SK-N-SH (cell line): ENCODE measurements around the gene SARS2. TPM values are rescaled to one million over a fixed set of nuclear protein-coding genes. Genes with fewer than 3 reads are reported as not detected.

Experiments
- CTCF ChIA-PET: fragments of 300-600, 350-600 bp; formaldehyde crosslinking; extraction: SDS; loops from one replicate; lab custom pipeline; 2021; lab: Yijun Ruan, JAX
- POLR2A ChIA-PET: fragments of 350-600 bp; sonication (Branson Sonifier 250); formaldehyde crosslinking; extraction: SDS; loops from one replicate; lab custom pipeline; 2020; ENCODE audit warnings: antibody characterized with exemption, inconsistent platforms; lab: Yijun Ruan, JAX
- DNase-seq: peaks from one replicate; pipeline ENCODE4 v3.0.0; 2012
- H2AFZ ChIP-seq: fragments of 200-600 bp; sonication (generic); 2 replicates; pipeline ENCODE4 v1.8.1; 2016; ENCODE audit warnings: antibody characterized with exemption, mild to moderate bottlenecking, low read depth
- H3F3A ChIP-seq: fragments of 200-600 bp; sonication (generic); replicated peaks from 2 replicates; pipeline ENCODE3; 2016; ENCODE audit warnings: antibody characterized with exemption, mild to moderate bottlenecking; ENCODE audit not compliant: insufficient read depth
- H3K27ac ChIP-seq, 2 experiments: fragments of 200-500 bp in 1 of 2; fragments of 200-600 bp in 1 of 2; sonication (Bioruptor generic) in 1 of 2; sonication (generic), shearing (Covaris generic) in 1 of 2; 2 replicates each; pipeline versions ENCODE4 v1.5.1 to v1.6.1; 2014 to 2016; ENCODE audit warnings: low read depth in 2 of 2, inconsistent platforms in 1 of 2, low read length in 1 of 2, mild to moderate bottlenecking in 1 of 2, mixed read lengths in 1 of 2
- H3K27me3 ChIP-seq: fragments of 200-600 bp; sonication (generic), shearing (Covaris generic); 2 replicates; pipeline ENCODE4 v1.6.1; 2016; ENCODE audit warnings: mixed run types; ENCODE audit not compliant: insufficient read depth
- H3K36me3 ChIP-seq, 2 experiments: fragments of 200-500 bp in 1 of 2; fragments of 200-600 bp in 1 of 2; sonication (Bioruptor generic) in 1 of 2; sonication (generic) in 1 of 2; replicated peaks in 1 of 2; 2 replicates each; pipeline versions ENCODE3 to v1.5.1; 2014 to 2016; ENCODE audit warnings: low read length in 1 of 2, mild to moderate bottlenecking in 1 of 2; ENCODE audit not compliant: insufficient read depth in 2 of 2, control insufficient read depth in 1 of 2
- H3K4me1 ChIP-seq, 2 experiments: fragments of 200-500 bp in 1 of 2; fragments of 200-600 bp in 1 of 2; sonication (Bioruptor generic) in 1 of 2; sonication (generic), shearing (Covaris generic) in 1 of 2; 2 replicates each; pipeline versions ENCODE4 v1.5.1 to v1.6.1; 2014 to 2016; ENCODE audit warnings: low read depth in 1 of 2, low read length in 1 of 2, mixed run types in 1 of 2; ENCODE audit not compliant: insufficient read depth in 2 of 2, control insufficient read depth in 1 of 2
- H3K4me2 ChIP-seq: fragments of 200-600 bp; sonication (generic), shearing (Covaris generic); 2 replicates; pipeline ENCODE4 v1.6.1; 2017; ENCODE audit warnings: mixed run types
- H3K4me3 ChIP-seq, 2 experiments: fragments of 200-500 bp in 1 of 2; fragments of 200-600 bp in 1 of 2; sonication (Bioruptor generic) in 1 of 2; sonication (generic), shearing (Covaris generic) in 1 of 2; 2 replicates each; pipeline versions ENCODE4 v1.5.1 to v1.8.1; 2014 to 2016; ENCODE audit warnings: low read depth in 2 of 2, inconsistent platforms in 1 of 2, low read length in 1 of 2, mild to moderate bottlenecking in 1 of 2, mixed read lengths in 1 of 2, moderate library complexity in 1 of 2
- H3K79me2 ChIP-seq: fragments of 200-600 bp; sonication (generic); 2 replicates; pipeline ENCODE4 v1.8.1; 2017; ENCODE audit warnings: mild to moderate bottlenecking; ENCODE audit not compliant: insufficient read depth
- H3K9ac ChIP-seq: fragments of 200-600 bp; sonication (generic); 2 replicates; pipeline ENCODE4 v1.6.1; 2017; ENCODE audit warnings: mixed run types
- H3K9me2 ChIP-seq: fragments of 200-600 bp; sonication (generic); 2 replicates; pipeline ENCODE4 v1.6.1; 2017; ENCODE audit warnings: mixed run types
- H3K9me3 ChIP-seq: fragments of 200-600 bp; sonication (generic); 2 replicates; pipeline ENCODE4 v1.6.1; 2017; ENCODE audit warnings: mixed run types, mild to moderate bottlenecking, moderate library complexity
- H4K20me1 ChIP-seq: fragments of 200-600 bp; sonication (generic); 2 replicates; pipeline ENCODE4 v1.6.1; 2017; ENCODE audit warnings: mild to moderate bottlenecking, mixed run types; ENCODE audit not compliant: insufficient read depth
- CHD2 ChIP-seq: fragments of 150-350 bp; IDR thresholded peaks from 2 replicates; pipeline ENCODE4 v1.6.1; 2018; ENCODE audit warnings: low read length; ENCODE audit not compliant: partially characterized antibody
- ELF1 ChIP-seq: IDR thresholded peaks from 2 replicates; pipeline ENCODE4 v1.4.0; 2012
- IRF3 ChIP-seq: fragments of 150-350 bp; IDR thresholded peaks from 2 replicates; pipeline ENCODE4 v1.6.1; 2016; ENCODE audit warnings: mild to moderate bottlenecking, low read depth, low read length
- MXI1 ChIP-seq: IDR thresholded peaks from 2 replicates; pipeline ENCODE4 v1.6.1; 2012; ENCODE audit warnings: mild to moderate bottlenecking, low read depth, low read length, improper control_type of control experiment
- NRF1 ChIP-seq: IDR thresholded peaks from 2 replicates; pipeline ENCODE4 v1.6.1; 2012; ENCODE audit warnings: low read depth, mild to moderate bottlenecking, low read length
- PBX3 ChIP-seq: IDR thresholded peaks from 2 replicates; pipeline ENCODE4; 2012
- RFX5 ChIP-seq: IDR thresholded peaks from 2 replicates; pipeline ENCODE4 v1.6.1; 2012; ENCODE audit warnings: mild to moderate bottlenecking, improper control_type of control experiment, low read length
- TAF1 ChIP-seq: IDR thresholded peaks from 2 replicates; pipeline ENCODE4 v1.6.1; 2012; ENCODE audit warnings: low read depth, mild to moderate bottlenecking, low read length, moderate library complexity, borderline replicate concordance
- TCF12 ChIP-seq: IDR thresholded peaks from 2 replicates; pipeline ENCODE4 v1.4.0; 2012
- USF2 ChIP-seq: fragments of 150-350 bp; IDR thresholded peaks from 2 replicates; pipeline ENCODE4 v1.6.1; 2017; ENCODE audit warnings: antibody characterized with exemption, low read length, low read depth, borderline replicate concordance
- YY1 ChIP-seq: IDR thresholded peaks from 2 replicates; pipeline ENCODE4 v1.4.0; 2012; ENCODE audit warnings: low read depth, mild to moderate bottlenecking
- ZBTB33 ChIP-seq: IDR thresholded peaks from 2 replicates; pipeline ENCODE4 v1.4.0; 2012; ENCODE audit warnings: low read depth, borderline replicate concordance
- WGBS: methylation state at CpG from one replicate; pipeline ENCODE4 v1.1.6; 2017; ENCODE audit warnings: low lambda C conversion rate; 5-methylcytosine and 5-hydroxymethylcytosine counted together
- polyA plus RNA-seq, 3 experiments: library from polyadenylated mRNA; depleted of rRNA; stranded (reverse); fragments of >200 nt; gene quantifications; 2 replicates each; pipeline ENCODE4 v1.2.3, GENCODE V29; 2012

SARS2 gene
- polyA plus RNA-seq, 1 of the 3 experiments (the other 2 are of a cell fraction) = 36.5 TPM

GRCh38 chr19:38900743-38901190 lies 29.8 kb downstream of the SARS2 start (continued):
- TF ChIP-seq ELF1 = no peak
- TF ChIP-seq YY1 = no peak

- ChIA-PET POLR2A (interaction anchor here (1.6 kb wide), 1 partner anchor 37 kb away, joined by 3 read pairs; no protein-coding TSS in a partner anchor), CTCF (interaction anchor here (0.8 to 2.8 kb wide), 10 partner anchors 13 to 495 kb away, joined by 3 to 19 read pairs (median 3); partner anchors contain the start of genes MRPS12, RINL and SARS2)
These were observed 30.3 kb downstream of the SARS2 start for GRCh38 chr19:38900202-38900629.

GRCh38 chr19:38899447-38900201 lies 30.9 kb downstream of the SARS2 start, which contains the start of the genes NFKBIB and SIRT2:
Gene NFKBIB (plus strand): TSS chr19:38899969. CDS start chr19:38900033, 64 bp downstream.
Gene SIRT2 (minus strand): TSS chr19:38899618. CDS start chr19:38899521, 97 bp downstream.
- no peaks in the 10 kb centered on the region for H4K20me1 ChIP-seq
- H3K36me3 ChIP-seq = no peaks in the 10 kb centered on the region
- peak within 1 kb of the TSS; percentile 66 to 92 for H3K4me3 ChIP-seq
- H3K9ac ChIP-seq = peak within 1 kb of the TSS; percentile 81
- peak; percentile 98 for DNase-seq
- peak within 1 kb of the TSS; percentile 95 for H3K4me2 ChIP-seq
- peak within 1 kb of the TSS; percentile 51 to 77 for H3K27ac ChIP-seq
- CTCF ChIA-PET = interaction anchor here (0.8 to 2.8 kb wide), 8 partner anchors 12 to 33 kb away, joined by 3 to 19 read pairs (median 4); partner anchors contain the start of genes MRPS12, RINL and SARS2
- peaks cover 43% of the 10 kb centered on the region for H3K79me2 ChIP-seq
- H3K27me3 ChIP-seq = no peaks in the 10 kb centered on the region
- H3K9me2 ChIP-seq = no peaks in the 10 kb centered on the region
- H3K9me3 ChIP-seq = no peaks in the 10 kb centered on the region
- H2AFZ ChIP-seq = peak within 1 kb of the TSS; percentile 95
- POLR2A ChIA-PET = interaction anchor here (1.6 kb wide), 1 partner anchor 37 kb away, joined by 3 read pairs; no protein-coding TSS in a partner anchor
- H3K4me1 ChIP-seq = peaks cover 0 to 9% of the 10 kb centered on the region in 2 experiments; a peak in 2 of 4 replicates
- WGBS = 1% methylated on average over 35 of the region's 64 CpGs
- H3F3A ChIP-seq = peaks cover 4% of the 10 kb centered on the region
- TF ChIP-seq PBX3 = 0 out of 2 replicates have a peak, but pooled peaks have one; percentile 20
- TF ChIP-seq NRF1 = peak; percentile 38; the same call in 1 of the 2 replicates
- TF ChIP-seq MXI1 = peak; percentile 63
- peak; percentile 96 for TF ChIP-seq CHD2
- TF ChIP-seq YY1 = peak; percentile 97
- no peak for TF ChIP-seq TAF1
- peak; percentile 64; the same call in 1 of the 2 replicates for TF ChIP-seq ZBTB33
- peak; percentile 54; the same call in 1 of the 2 replicates for TF ChIP-seq RFX5
- TF ChIP-seq IRF3 = peak; percentile 82
- TF ChIP-seq TCF12 = 0 out of 2 replicates have a peak, but pooled peaks have one; percentile 10
- TF ChIP-seq USF2 = no peak

More at GRCh38 chr19:38900202-38900629, 30.3 kb downstream of the SARS2 start:
- Histone ChIP-seq H3K27ac (peak overlapping the region; percentile 51 to 77), H3K4me3 (peak overlapping the region; percentile 66 to 92), H3F3A (peaks cover 4% of the 10 kb centered on the region), H4K20me1 (no peaks in the 10 kb centered on the region), H3K79me2 (peaks cover 43% of the 10 kb centered on the region), H3K27me3 (no peaks in the 10 kb centered on the region), H3K4me1 (peaks cover 0 to 9% of the 10 kb centered on the region in 2 experiments; a peak in 2 of 4 replicates), H3K4me2 (peak overlapping the region; percentile 88), H3K9ac (peak overlapping the region; percentile 81), H3K36me3 (peaks cover 0 to 1% of the 10 kb centered on the region in 2 experiments), H3K9me2 (no peaks in the 10 kb centered on the region), H2AFZ (peak overlapping the region; percentile 88), H3K9me3 (no peaks in the 10 kb centered on the region)
- TF ChIP-seq MXI1 (peak; percentile 79; the same call in 1 of the 2 replicates), PBX3 (no peak)
- DNase-seq = no peak
- WGBS = 4% methylated on average over 8 of the region's 8 CpGs
